Lung (tissue), 12 donors: ENCODE data around the gene CEP104. TPM values are rescaled to one million over a fixed set of nuclear protein-coding genes. Genes with fewer than 3 reads are reported as not detected.

Source experiments
- ATAC-seq: fragments of 200-7000 bp; cut with Tn5 transposase; one replicate; pipeline ENCODE4 v1.9.1; 2020; ENCODE audit warnings: moderate number of reproducible peaks; ENCODE audit not compliant: insufficient read depth, low FRiP score
- DNase-seq, 3 donors: peaks; one replicate each; pipeline ENCODE4 v3.0.0-alpha.2; 2013 to 2017
- H3K27ac ChIP-seq, 2 donors: one replicate each; pipeline ENCODE4 v1.5.1; 2013; ENCODE audit warnings: mild to moderate bottlenecking in 2 of 2, moderate library complexity in 2 of 2, control low read depth in 1 of 2, inconsistent platforms in 1 of 2, low read depth in 1 of 2, low read length in 1 of 2
- H3K27me3 ChIP-seq, 3 donors: one replicate each; pipeline ENCODE4 v1.5.1; 2013; ENCODE audit warnings: low read length in 2 of 3; ENCODE audit not compliant: control insufficient read depth in 3 of 3, insufficient read depth in 3 of 3
- H3K36me3 ChIP-seq, 4 donors: one replicate each; pipeline ENCODE4 v1.5.1; 2013; ENCODE audit warnings: low read length in 4 of 4, mild to moderate bottlenecking in 1 of 4, moderate library complexity in 1 of 4; ENCODE audit not compliant: control insufficient read depth in 4 of 4, insufficient read depth in 4 of 4
- H3K4me1 ChIP-seq, 5 donors: one replicate each; pipeline ENCODE4 v1.5.1; 2013; ENCODE audit warnings: low read length in 5 of 5, mild to moderate bottlenecking in 2 of 5, moderate library complexity in 1 of 5; ENCODE audit not compliant: control insufficient read depth in 5 of 5, insufficient read depth in 5 of 5
- H3K4me3 ChIP-seq: one replicate; pipeline ENCODE4 v1.5.1; 2013; ENCODE audit warnings: mild to moderate bottlenecking, control low read depth, moderate library complexity
- H3K9ac ChIP-seq, 2 donors: one replicate each; pipeline ENCODE4 v1.5.1; 2013; ENCODE audit warnings: low read length in 2 of 2, control low read depth in 1 of 2; ENCODE audit not compliant: insufficient read depth in 1 of 2
- H3K9me3 ChIP-seq, 4 donors: one replicate each; pipeline ENCODE4 v1.5.1; 2013; ENCODE audit warnings: low read length in 3 of 4, mild to moderate bottlenecking in 1 of 4, moderate library complexity in 1 of 4; ENCODE audit not compliant: control insufficient read depth in 4 of 4, insufficient read depth in 3 of 4
- WGBS, 2 donors: extraction: QIAGEN DNeasy Blood & Tissue Kit; methylation state at CpG; one replicate each; pipeline ENCODE4 v1.1.7; 2013; 5-methylcytosine and 5-hydroxymethylcytosine counted together
- polyA plus RNA-seq, 2 donors: library from polyadenylated mRNA; stranded (reverse); fragments of 200-250 nt; gene quantifications; one replicate each; pipeline ENCODE4 v1.2.1, GENCODE V29; 2013
- total RNA-seq, 2 donors: library from RNA; depleted of rRNA in 1 of 2; stranded (reverse); fragments of >200 nt in 1 of 2; gene quantifications; one replicate each; pipeline ENCODE4 v1.2.1, GENCODE V29; 2014 to 2021
- TF ChIP-seq, protein P1 (sequence below): IDR thresholded peaks from 2 replicates; pipeline ENCODE4 v1.5.1; 2012; ENCODE audit warnings: mild to moderate bottlenecking; ENCODE audit errors: control extremely low read depth, extremely low read depth
- donor health status: control.
- donor health status: control.
- donor health status: Bipolar disorder and iron deficiency.
- donor health status: healthy.
- donor health status: DM: yes; HTN: yes; CAD: no.

Gene CEP104
- total and polyA plus RNA-seq, 4 donors: 8.9 to 56.5 (median 25.5) TPM

DNA sequence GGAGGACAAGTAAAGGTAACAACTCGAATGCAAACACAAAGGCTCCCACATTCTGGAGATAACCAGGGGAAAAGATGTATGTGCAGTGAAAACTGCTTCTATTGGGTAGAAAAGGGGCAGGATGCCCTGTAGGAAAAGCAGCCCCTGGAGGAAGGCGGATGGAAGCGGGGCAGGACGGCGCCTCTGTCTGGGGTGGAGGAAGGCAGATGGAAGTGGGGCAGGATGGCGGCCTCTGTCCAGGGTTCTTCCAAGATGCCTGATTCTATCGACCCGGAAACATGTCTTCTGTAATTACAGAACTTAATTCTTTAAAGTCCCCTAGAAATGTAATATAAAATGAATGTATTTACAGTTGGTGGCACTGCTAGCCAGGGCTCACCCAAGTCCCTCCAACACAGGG lies 36.7 kb downstream of the CEP104 start:
- peaks cover 4 to 55% (median 11%) of the 10 kb centered on the region in 4 donors for H3K36me3 ChIP-seq
- H3K27me3 ChIP-seq: no peaks in the 10 kb centered on the region
- H3K27ac ChIP-seq: no peak overlapping the region
- 93 to 94% methylated on average over 8 of the region's 8 CpGs for WGBS, 2 donors
- no peak for ATAC-seq
- DNase-seq: no peak
- no peak overlapping the region for H3K9ac ChIP-seq
- H3K4me3 ChIP-seq: no peak overlapping the region
- H3K4me1 ChIP-seq: no peaks in the 10 kb centered on the region
- no peaks in the 10 kb centered on the region for H3K9me3 ChIP-seq
- TF ChIP-seq, protein P1, sequence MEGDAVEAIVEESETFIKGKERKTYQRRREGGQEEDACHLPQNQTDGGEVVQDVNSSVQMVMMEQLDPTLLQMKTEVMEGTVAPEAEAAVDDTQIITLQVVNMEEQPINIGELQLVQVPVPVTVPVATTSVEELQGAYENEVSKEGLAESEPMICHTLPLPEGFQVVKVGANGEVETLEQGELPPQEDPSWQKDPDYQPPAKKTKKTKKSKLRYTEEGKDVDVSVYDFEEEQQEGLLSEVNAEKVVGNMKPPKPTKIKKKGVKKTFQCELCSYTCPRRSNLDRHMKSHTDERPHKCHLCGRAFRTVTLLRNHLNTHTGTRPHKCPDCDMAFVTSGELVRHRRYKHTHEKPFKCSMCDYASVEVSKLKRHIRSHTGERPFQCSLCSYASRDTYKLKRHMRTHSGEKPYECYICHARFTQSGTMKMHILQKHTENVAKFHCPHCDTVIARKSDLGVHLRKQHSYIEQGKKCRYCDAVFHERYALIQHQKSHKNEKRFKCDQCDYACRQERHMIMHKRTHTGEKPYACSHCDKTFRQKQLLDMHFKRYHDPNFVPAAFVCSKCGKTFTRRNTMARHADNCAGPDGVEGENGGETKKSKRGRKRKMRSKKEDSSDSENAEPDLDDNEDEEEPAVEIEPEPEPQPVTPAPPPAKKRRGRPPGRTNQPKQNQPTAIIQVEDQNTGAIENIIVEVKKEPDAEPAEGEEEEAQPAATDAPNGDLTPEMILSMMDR: no peak

DNA sequence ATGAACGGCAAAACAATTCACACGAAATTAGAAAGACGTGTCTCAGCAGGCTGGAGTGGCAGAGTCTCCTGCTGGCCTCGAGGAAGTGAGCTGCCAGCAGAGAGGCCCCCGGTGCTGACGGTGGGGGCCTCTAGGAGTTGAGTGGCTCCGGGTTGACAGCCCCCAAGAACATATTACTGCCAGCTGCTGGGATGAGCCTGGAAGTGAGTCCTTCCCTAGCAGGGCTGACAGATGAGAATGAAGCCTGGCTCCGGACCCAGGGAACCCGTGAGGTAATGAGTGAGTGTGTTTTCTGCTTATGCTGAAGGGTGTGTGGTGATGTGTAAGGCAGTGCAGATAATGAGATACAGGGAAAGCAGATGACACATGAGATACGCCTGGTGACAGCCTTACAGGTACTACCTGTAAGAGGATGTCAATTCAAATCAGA lies 37.2 kb downstream of the CEP104 start:
- no peak overlapping the region for H3K9ac ChIP-seq
- no peak overlapping the region for H3K4me3 ChIP-seq
- no peaks in the 10 kb centered on the region for H3K9me3 ChIP-seq
- no peaks in the 10 kb centered on the region for H3K27me3 ChIP-seq
- no peaks in the 10 kb centered on the region for H3K4me1 ChIP-seq
- DNase-seq (no peak), ATAC-seq (no peak)
- 75 to 83% methylated on average over 10 of the region's 10 CpGs for WGBS, 2 donors
- peaks cover 3 to 57% (median 11%) of the 10 kb centered on the region in 4 donors for H3K36me3 ChIP-seq
- TF ChIP-seq, protein P1: no peak
- no peak overlapping the region for H3K27ac ChIP-seq

GRCh38 chr1:3817821-3818597 lies 39.0 kb downstream of the CEP104 start:
- Histone ChIP-seq H3K9ac (no peak overlapping the region), H3K27ac (no peak overlapping the region), H3K36me3 (peaks cover 0 to 52% (median 11%) of the 10 kb centered on the region in 4 donors), H3K4me3 (no peak overlapping the region), H3K9me3 (no peaks in the 10 kb centered on the region), H3K4me1 (no peaks in the 10 kb centered on the region), H3K27me3 (no peaks in the 10 kb centered on the region)
- DNase-seq (no peak), ATAC-seq (no peak)
- TF ChIP-seq, protein P1: no peak
- WGBS, 2 donors: 91 to 92% methylated on average over 28 of the region's 28 CpGs
